Inflammatory macrophage treated with lipopolysaccharide for 4 hours (primary cell): ENCODE results near the gene RAB38.
A peak's percentile ranks its signal among the peaks of the same experiment; 100 is the strongest.

Source experiments
- DNase-seq: peaks from one replicate; pipeline ENCODE4 v3.0.0-alpha.2; 2020

The RAB38 gene

DNA sequence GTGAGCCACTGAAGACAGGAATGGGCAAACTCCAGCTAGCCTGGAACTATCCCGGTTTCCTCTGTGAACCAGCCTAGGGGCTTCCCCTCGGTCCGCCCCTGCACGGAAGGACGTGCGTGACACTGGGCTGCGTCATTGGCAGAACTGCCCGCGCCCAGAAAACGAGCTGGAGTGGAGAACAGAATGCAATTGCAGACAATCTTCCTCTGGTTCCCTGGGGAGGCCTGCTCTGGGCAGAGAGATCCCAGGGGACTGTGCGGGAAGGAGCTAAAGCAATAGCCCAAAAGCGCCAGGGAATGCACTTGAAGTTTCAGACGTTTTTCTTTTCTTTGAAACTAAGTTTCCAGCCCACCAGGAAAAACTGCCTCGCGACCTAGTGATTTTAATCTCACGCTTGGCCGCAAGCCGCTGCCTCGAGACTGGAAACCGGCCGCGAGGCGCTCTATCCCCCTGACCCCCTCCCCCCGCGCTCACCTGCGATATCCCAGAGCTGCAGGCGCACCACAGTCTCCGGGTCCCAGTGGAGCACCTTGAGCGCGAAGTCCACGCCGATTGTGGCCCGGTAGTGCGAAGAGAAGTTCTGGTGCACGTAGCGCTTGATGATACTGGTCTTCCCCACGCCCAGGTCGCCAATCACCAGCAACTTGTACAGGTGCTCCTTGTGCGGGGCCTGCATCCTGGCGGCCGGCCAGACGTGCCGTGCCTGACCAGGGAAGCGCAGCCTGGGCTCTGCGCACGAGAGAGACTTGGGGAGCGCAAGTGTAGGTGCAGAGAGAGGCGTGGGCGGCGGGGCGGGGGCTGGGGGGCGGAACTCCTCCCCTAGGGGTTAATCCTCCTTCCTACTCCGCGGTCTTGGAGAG is at the start of gene RAB38:
Gene RAB38 (minus strand): TSS at position 735 of the 860 bp plus-strand sequence. CDS start 59 bp downstream, at position 676.
- peak; percentile 83 for DNase-seq

- no peak for DNase-seq
Measured at GRCh38 chr11:88213406-88213805, 38.2 kb upstream of the RAB38 start.

DNA sequence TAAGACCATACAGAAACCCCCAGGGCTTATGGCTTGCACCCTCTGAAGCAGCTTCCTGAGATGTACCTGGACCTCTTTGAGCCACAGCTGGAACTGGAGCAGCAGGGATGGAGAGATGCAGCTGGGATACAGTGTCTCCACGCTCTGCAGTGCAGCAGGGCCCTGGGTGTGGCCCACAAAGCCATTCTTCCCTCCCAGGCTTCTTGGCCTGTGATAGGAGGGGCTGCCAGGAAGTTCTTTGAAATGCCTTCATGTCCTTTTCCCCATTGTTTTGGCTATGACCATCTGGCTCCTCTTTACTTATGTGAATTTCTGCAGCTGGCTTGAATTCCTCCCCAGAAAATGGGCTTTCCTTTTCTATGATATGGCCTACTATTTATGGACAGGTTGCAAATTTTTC is 37.1 kb upstream of the RAB38 start:
- DNase-seq = no peak

- peak; percentile 81 for DNase-seq
Measured at GRCh38 chr11:88208745-88209144, 33.5 kb upstream of the RAB38 start.

- DNase-seq = no peak
Measured at GRCh38 chr11:88206751-88207150, 31.5 kb upstream of the RAB38 start.

GRCh38 chr11:88204353-88204752 is 29.1 kb upstream of the RAB38 start:
- no peak for DNase-seq

DNA sequence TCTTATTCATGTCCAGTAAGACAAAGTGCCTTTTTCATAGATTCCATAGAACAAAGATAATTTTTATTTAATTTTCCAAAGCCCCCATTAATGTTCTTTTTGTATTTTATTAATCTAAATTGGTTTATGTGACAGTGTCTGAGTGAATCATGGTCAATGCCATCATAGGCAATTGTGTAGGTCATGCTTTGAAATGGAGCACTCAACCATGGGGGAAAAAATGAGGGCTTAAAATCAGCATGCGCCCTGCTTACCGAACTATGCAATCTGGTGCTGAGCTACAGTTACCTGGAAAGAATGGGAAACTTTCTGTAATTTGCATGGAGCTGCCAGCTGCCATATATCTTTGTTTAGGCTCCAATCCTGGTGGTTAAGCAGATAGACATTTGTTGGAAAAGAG is 28.4 kb upstream of the RAB38 start:
- no peak for DNase-seq

GRCh38 chr11:88202498-88202897 is 27.3 kb upstream of the RAB38 start:
- peak; percentile 13 for DNase-seq

- DNase-seq = no peak
Measured at GRCh38 chr11:88196393-88196792, 21.1 kb upstream of the RAB38 start.

- DNase-seq = no peak
Measured at GRCh38 chr11:88195908-88196307, 20.7 kb upstream of the RAB38 start.

- no peak for DNase-seq
Measured at GRCh38 chr11:88194990-88195389, 19.7 kb upstream of the RAB38 start.

- DNase-seq = no peak
Measured at GRCh38 chr11:88193278-88193677, 18.0 kb upstream of the RAB38 start.

GRCh38 chr11:88188932-88189253 is 13.7 kb upstream of the RAB38 start:
- no peak for DNase-seq

DNA sequence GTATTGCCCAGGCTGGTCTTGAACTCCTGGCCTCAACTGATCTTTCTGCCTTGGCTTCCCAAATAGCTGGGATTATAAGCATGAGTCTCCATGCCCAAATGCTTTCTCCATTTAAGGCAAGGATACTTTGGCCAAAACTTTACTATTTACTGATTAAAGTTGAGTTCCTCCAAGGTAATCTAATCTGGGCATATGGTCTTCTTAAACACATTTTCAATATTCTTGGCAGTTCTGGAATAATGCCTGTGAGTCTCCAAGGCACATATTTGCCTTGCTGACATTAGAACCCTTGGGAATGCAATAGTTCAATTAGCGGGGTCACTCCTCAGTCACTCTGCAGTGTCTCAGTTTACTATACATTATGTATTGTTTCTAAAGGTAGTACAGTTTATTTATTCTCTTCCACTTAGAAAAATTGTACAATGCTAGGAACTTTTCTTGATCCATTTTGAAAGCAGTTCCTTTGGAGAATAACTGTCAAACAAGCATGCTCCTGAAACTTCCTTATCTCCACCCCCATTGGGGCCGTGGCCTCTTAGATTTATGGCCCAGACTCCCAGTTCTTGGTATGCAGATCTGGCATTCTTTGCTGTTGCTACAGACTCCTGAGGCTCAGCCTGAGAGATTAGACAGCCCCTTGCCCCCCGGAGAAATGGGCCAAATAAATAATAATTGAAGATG is 13.1 kb upstream of the RAB38 start:
- no peak for DNase-seq

DNA sequence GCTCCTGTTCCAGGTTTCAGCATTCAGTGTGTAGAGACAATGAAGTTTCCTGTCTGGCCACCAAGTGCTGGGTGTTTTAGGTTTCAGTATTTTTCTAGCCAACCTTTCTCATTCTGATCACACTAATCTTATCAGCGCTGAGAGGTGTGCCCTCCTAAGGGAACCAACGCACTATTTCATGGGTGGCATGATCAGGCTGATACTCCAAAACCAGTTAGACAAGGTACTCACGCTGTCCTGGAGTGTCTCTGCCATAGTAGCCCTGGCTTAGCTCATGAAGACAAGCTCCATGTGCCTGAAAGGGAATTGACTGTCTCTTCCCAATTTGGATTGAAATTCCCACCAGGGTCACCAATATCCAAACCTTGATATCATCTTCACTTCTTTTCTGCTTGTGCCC is 8.0 kb upstream of the RAB38 start:
- no peak for DNase-seq

DNA sequence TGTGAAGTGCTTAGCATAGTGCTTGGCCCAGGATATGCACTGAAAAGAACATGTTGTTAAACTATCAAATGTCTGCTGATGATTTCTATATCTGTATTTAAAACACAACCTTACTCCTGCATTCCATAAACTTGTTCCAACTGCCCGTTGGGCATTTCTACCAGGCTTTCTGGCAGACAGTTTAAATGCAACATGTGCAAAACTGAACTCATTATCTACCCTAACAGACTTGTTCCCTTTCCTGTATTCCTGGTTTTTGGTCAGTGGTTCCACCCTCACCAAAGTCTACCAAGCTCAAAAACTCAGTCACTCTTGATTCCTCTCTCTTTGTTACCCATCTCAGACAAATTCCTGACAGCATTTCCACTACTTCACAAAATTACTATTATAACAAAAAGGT is 6.5 kb upstream of the RAB38 start:
- no peak for DNase-seq

GRCh38 chr11:88179971-88180629 is 4.9 kb upstream of the RAB38 start:
- no peak for DNase-seq

GRCh38 chr11:88179141-88179540 is 3.9 kb upstream of the RAB38 start:
- DNase-seq = no peak

GRCh38 chr11:88178191-88178590 is 2.9 kb upstream of the RAB38 start:
- DNase-seq = no peak

GRCh38 chr11:88175569-88176075 is 379 bp upstream of the RAB38 start:
- peak; percentile 16 for DNase-seq

DNA sequence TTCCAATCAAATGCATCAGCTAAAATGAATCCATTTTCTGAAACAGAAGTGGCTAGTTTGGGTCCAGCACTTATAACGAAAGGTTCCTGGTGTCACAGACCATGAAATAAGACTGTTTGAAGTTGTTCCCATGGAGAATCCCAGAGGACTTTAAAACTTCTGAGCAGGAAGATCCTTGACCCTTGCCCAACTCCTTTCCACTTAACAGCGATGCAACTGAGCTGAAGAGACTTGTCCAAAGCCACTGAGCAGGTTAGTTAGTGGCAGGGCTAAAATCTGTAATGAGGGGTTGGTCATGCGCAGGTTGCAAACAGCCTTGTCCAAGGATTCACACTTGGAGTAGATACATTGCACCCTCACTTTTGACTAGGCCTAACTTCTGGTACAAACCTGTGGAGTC is 1.3 kb downstream of the RAB38 start:
- DNase-seq = no peak

DNA sequence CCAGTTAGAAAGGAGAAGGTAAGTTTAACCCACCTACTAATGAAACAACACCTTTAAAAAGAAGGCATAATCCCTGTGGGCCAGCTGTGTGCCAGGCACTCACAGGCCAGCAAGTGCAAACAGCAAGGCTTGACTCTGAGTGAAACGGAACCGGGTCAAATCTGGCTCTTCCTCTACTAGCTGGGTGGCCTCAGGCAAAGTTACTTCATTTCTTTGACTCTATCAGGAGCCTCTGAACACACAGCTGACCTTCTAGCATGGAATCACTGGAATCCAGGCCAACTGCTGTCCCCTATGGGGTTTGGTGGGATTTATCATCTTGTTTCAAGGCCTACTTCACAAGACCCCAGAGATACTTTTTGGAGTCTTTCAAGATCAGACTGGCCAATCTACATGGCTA is 3.3 kb downstream of the RAB38 start:
- DNase-seq = no peak

GRCh38 chr11:88170673-88171072 is 4.6 kb downstream of the RAB38 start:
- DNase-seq = no peak

DNA sequence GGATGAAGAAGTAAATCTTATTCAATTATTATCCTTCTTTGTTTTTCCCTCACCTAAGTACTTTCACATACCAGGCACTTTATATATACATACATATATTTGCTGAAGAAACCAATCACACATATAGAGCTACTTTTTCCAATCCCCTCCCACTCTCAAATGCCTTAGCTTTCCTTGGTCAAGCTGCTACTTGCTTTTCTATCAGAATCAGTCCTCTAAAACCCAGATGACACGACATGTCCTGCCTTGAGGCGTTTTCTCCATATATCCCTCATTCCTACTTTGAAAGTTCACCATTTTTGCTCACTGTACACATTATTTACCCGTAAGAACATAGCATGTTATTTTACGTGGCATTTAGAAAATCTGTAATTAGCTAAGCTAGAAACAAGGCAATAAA is 5.4 kb downstream of the RAB38 start:
- DNase-seq = no peak
